Rectal smooth muscle tissue (tissue), 1 donor: ENCODE results near the gene SERPINB10.
"Not testable (repeated sequence)": the region's sequence is repeated elsewhere in the genome, so short reads cannot be mapped to it uniquely, and the experiment has no call there.

ENCODE experiments used
- H3K27ac ChIP-seq: one replicate; pipeline ENCODE4 v1.7.0; 2013; ENCODE audit warnings: low read depth, low read length, inconsistent platforms
- H3K27me3 ChIP-seq: one replicate; pipeline ENCODE4 v1.7.0; 2013; ENCODE audit warnings: low read length; ENCODE audit not compliant: control insufficient read depth, insufficient read depth
- H3K36me3 ChIP-seq: one replicate; pipeline ENCODE4 v1.7.0; 2013; ENCODE audit warnings: low read length; ENCODE audit not compliant: control insufficient read depth, insufficient read depth
- H3K4me1 ChIP-seq: one replicate; pipeline ENCODE4 v1.7.0; 2013; ENCODE audit warnings: low read length; ENCODE audit not compliant: control insufficient read depth, insufficient read depth
- H3K4me3 ChIP-seq: one replicate; pipeline ENCODE4 v1.7.0; 2013; ENCODE audit warnings: low read length
- H3K9ac ChIP-seq: one replicate; pipeline ENCODE4 v1.7.0; 2013; ENCODE audit warnings: low read length

Gene SERPINB10

GRCh38 chr18:63936156-63936931 is 28.6 kb downstream of the SERPINB10 start:
- Histone ChIP-seq H3K36me3 (no peaks in the 10 kb centered on the region), H3K27me3 (no peaks in the 10 kb centered on the region), H3K9ac (no peak overlapping the region), H3K4me3 (peak overlapping the region; percentile 77), H3K4me1 (no peaks in the 10 kb centered on the region), H3K27ac (no peak overlapping the region)

DNA sequence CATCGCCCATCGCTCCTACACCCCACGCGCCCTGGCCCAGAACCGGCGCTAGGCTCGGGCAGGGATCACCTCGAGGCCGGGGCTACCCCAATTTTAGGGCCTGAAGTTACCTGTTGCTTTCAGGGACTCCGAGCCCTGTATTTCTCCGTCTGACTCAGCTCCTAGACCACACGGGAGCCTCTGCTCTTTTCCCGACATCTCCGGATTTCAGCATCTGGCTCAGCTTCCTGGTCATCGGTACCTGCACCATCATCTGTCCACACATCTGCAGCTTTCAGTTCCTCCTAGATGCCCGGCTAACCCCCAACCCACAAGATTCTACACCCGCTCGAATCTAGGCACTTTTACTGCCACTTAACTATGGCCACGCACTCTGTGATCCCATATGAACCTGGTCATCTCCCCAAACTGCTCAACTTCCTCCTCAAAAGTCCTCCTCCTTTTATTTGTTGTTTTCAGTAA is 29.2 kb downstream of the SERPINB10 start:
- Histone ChIP-seq H3K4me1 (no peaks in the 10 kb centered on the region), H3K36me3 (no peaks in the 10 kb centered on the region), H3K4me3 (peak overlapping the region; percentile 77), H3K9ac (no peak overlapping the region), H3K27me3 (no peaks in the 10 kb centered on the region), H3K27ac (no peak overlapping the region)

- Histone ChIP-seq H3K36me3 (no peaks in the 10 kb centered on the region), H3K27ac (no peak overlapping the region), H3K27me3 (no peaks in the 10 kb centered on the region), H3K4me3 (no peak overlapping the region), H3K9ac (no peak overlapping the region), H3K4me1 (no peaks in the 10 kb centered on the region)
Observed at GRCh38 chr18:63940008-63940407, 32.2 kb downstream of the SERPINB10 start.

GRCh38 chr18:63940543-63941050 is 32.8 kb downstream of the SERPINB10 start:
- not testable (repeated sequence) for H3K36me3 ChIP-seq, H3K27ac ChIP-seq, H3K27me3 ChIP-seq, H3K4me1 ChIP-seq, H3K4me3 ChIP-seq, H3K9ac ChIP-seq

GRCh38 chr18:63947051-63947790 is 39.5 kb downstream of the SERPINB10 start:
- Histone ChIP-seq H3K9ac (no peak overlapping the region), H3K36me3 (no peaks in the 10 kb centered on the region), H3K27me3 (no peaks in the 10 kb centered on the region), H3K27ac (no peak overlapping the region), H3K4me3 (no peak overlapping the region), H3K4me1 (no peaks in the 10 kb centered on the region)

- no peaks in the 10 kb centered on the region for H3K36me3 ChIP-seq
- H3K4me3 ChIP-seq = peak within 1 kb of the TSS; percentile 40
- H3K27ac ChIP-seq = no peak within 1 kb of the TSS
- no peaks in the 10 kb centered on the region for H3K4me1 ChIP-seq
- no peaks in the 10 kb centered on the region for H3K27me3 ChIP-seq
- no peak within 1 kb of the TSS for H3K9ac ChIP-seq
Observed at GRCh38 chr18:63949068-63949737, 41.4 kb downstream of the SERPINB10 start, which contains the start of gene HMSD. Gene HMSD, plus strand, starts transcription at chr18:63949301. Its CDS starts 4,155 bp downstream, at chr18:63953456.

DNA sequence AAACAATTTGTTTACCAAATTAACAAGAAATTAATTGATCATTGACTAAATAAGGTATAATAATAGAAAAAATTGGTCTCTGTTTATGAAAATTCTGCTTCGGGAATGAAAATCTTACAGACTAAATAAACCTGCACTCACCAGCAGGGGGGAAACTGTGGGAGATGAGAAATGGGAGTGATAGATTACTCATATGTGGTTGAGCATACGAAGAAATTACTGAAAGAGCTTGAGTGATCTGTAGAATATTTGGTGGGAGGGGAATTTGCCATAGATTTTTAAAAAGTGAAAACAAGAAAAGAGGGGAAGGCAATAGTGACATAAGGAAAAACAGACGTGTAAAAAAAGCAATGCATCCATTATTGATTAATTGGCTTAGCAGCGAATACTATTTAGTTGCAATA is 43.5 kb downstream of the SERPINB10 start:
- Histone ChIP-seq H3K4me1 (no peaks in the 10 kb centered on the region), H3K27me3 (no peaks in the 10 kb centered on the region), H3K27ac (no peak overlapping the region), H3K9ac (no peak overlapping the region), H3K4me3 (no peak overlapping the region), H3K36me3 (no peaks in the 10 kb centered on the region)

DNA sequence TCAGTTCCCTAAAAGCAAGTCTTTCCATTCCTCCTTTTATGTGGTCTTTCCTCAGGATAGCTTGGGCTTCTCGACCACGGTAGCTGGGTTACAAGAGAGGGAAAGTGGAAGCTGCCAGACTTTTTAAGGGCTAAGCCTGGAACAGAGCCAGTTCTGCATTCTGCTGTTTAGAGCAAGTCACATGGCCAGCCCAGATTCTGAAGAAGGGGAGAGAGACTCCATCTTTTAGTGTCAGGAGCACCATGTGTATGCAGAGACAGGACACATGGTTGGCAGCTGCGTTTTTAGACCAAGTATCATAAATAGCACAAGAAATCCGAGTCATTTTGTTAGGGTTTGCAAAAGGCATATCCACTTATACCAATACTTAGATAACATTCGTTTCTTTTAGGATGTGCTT is 46.1 kb downstream of the SERPINB10 start:
- H3K4me1 ChIP-seq = no peaks in the 10 kb centered on the region
- H3K9ac ChIP-seq = no peak overlapping the region
- H3K27ac ChIP-seq = no peak overlapping the region
- H3K36me3 ChIP-seq = no peaks in the 10 kb centered on the region
- no peak overlapping the region for H3K4me3 ChIP-seq
- H3K27me3 ChIP-seq = no peaks in the 10 kb centered on the region

DNA sequence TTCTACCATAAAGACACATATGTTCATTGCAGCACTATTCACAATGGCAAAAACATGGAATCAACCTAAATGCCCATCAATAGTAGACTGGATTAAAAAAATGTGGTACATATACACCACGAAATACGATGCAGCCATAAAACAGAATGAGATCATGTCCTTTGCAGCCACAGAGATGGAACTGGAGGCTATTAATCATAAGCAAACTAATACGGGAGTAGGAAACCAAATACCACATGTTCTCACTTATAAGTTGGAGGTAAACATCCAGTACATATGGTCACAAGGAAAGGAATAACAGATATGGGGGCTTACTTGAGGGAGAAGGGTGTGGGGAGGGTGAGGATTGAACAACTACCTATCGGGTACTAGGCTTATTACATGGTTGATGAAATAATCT is 49.0 kb downstream of the SERPINB10 start:
- Histone ChIP-seq H3K4me3 (no peak overlapping the region), H3K4me1 (no peaks in the 10 kb centered on the region), H3K27me3 (no peaks in the 10 kb centered on the region), H3K36me3 (no peaks in the 10 kb centered on the region), H3K9ac (no peak overlapping the region), H3K27ac (no peak overlapping the region)

DNA sequence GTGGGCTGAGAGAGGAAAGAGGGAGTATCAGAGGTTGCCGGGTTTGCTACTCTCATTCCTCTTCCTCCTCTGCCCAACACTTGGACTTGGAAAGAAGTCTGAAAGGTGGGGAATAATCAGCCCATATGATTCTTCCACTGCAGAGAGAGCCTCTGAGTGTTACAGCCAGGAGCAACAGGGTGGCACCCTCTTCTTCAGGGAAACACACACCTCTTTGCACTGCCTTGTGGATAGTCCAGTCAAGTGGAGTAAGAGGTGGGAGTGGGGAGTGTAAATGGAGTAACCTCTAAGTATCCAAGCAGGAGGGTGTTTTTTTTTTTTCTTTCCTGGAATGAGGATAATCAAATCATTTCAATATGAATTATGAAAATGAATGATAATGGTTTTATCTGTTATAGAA is 53.1 kb downstream of the SERPINB10 start:
- H3K4me3 ChIP-seq = no peak overlapping the region
- H3K27me3 ChIP-seq = no peaks in the 10 kb centered on the region
- H3K27ac ChIP-seq = no peak overlapping the region
- no peak overlapping the region for H3K9ac ChIP-seq
- H3K36me3 ChIP-seq = no peaks in the 10 kb centered on the region
- no peaks in the 10 kb centered on the region for H3K4me1 ChIP-seq

DNA sequence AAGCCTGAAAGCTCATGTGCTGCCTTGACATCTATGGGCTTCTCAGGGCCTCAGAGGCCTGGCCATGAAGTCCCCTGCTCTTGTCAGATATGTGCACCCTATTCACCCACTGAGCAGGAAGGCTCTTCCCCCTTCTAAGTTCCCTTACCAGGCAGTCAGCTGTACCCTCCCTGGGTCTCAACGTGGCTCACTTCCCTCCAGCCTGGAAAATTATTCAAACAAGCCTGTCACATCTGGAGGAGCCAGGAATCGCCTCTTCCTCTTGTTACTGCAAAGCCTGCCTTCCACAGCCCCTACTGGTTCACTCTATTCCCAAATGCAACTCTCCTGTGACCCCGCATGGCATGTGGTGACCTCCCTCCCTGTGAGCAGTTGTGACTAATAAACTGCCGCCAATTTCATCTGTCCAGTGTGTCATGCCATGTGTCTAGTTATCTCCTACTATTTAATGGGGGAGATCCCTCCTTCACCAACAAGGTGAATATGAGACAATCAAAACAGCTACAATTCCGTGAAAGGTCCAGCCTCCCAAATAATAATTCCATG is 53.8 kb downstream of the SERPINB10 start:
- Histone ChIP-seq H3K4me1 (no peaks in the 10 kb centered on the region), H3K9ac (no peak overlapping the region), H3K36me3 (no peaks in the 10 kb centered on the region), H3K27me3 (no peaks in the 10 kb centered on the region), H3K27ac (no peak overlapping the region), H3K4me3 (no peak overlapping the region)

- Histone ChIP-seq H3K4me1 (no peaks in the 10 kb centered on the region), H3K27me3 (no peaks in the 10 kb centered on the region), H3K9ac (no peak overlapping the region), H3K36me3 (no peaks in the 10 kb centered on the region), H3K4me3 (no peak overlapping the region), H3K27ac (no peak overlapping the region)
Observed at GRCh38 chr18:63962137-63962536, 54.4 kb downstream of the SERPINB10 start.
